Measurements from ENCODE around the gene GMDS.

Gene GMDS

DNA sequence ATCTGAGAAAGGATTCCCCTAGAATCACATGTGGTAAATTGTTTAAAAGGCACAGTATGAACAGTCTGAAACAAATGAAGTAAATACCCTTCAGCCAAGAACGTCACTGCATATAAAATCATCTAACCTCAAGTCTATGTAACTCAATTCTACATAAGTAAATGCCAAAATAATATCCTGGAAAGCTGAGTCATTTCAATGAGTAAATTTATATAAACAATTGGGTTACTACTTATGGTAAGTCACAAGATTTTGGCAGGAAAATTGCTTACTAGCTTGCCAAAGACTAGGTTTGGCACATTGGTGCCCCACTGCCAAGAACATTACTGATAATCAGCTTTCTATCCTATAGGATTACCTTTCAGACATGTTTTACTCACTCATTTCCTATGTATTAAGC is 8.4 kb downstream of the GMDS start:
- DNase-seq = no peak

DNA sequence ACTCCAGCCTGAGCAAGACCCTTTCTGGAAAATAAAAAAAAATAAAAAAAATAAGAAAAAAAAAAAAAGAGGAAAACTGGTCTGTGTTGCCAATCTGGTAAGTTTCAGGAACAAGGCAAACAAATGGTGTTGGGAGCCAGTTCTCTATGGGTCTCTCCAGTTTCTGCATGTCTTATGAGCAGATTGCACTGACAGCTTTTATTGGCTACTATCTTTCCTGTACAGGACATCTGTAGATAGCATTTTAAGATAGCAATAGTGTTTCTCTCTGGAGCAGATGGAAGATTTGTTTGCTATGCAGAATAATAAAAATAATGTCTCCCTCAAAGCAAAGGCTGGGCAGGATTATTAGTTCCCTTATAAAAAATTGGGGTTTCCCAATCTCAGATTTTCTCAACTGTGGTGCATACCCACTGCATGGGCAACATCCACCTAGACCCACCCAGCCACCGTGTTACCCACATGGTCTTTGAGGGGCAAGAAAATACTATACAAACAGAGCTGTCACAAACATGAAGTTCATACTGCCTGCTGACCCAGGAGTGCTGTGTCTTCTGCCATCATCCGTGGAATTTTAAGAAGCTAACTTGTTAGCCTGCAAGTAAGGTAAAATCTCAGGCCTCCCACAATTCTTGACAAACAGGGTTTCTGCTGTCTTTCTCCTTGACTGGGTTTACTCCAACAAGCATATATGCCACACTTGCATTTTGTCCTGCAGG is 9.5 kb downstream of the GMDS start:
- no peak for DNase-seq

DNA sequence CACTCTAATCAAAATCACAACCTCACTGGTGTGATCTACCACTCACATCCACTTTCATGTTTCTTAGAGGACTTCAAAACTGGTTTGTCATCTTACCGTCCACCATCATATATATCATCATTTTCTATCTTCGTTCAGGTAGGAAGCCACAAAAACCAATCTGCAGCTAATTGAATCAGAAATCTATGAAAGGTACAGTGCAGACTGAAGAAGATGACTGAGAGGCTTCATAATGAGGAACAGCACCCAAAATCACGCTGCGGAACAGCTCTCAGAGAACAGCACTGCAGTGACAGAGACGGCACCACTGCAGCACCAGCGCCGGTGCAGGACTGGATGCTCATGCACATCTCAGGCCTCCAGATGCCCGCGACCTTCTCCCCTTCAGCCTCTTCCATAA is 13.0 kb downstream of the GMDS start:
- DNase-seq = no peak

GRCh38 chr6:2231438-2231837 is 14.0 kb downstream of the GMDS start:
- no peak for DNase-seq

GRCh38 chr6:2230659-2231277 is 14.6 kb downstream of the GMDS start:
- DNase-seq = no peak

- DNase-seq = no peak
Observed at GRCh38 chr6:2229742-2230141, 15.7 kb downstream of the GMDS start.

GRCh38 chr6:2229039-2229438 is 16.4 kb downstream of the GMDS start:
- DNase-seq = no peak

GRCh38 chr6:2228392-2228791 is 17.0 kb downstream of the GMDS start:
- DNase-seq = no peak

DNA sequence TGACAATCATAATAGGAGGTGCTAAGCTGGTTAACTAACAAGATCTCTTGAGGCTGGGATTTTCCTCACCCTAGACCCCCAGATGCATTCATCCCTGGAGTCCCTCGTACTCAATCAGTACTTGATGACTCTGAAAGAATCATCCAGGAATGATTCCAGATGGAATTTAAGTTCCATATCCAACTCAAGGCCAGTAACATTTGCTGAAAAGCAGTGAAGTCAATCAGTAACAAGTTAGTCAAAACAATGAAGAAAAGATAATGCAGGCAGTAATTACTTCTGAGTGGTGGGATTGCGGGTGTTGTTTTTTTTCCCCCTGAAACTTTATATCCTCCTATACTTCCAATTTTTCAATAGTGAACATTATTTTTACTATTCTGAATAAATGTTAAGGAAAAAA is 18.6 kb downstream of the GMDS start:
- DNase-seq = no peak

DNA sequence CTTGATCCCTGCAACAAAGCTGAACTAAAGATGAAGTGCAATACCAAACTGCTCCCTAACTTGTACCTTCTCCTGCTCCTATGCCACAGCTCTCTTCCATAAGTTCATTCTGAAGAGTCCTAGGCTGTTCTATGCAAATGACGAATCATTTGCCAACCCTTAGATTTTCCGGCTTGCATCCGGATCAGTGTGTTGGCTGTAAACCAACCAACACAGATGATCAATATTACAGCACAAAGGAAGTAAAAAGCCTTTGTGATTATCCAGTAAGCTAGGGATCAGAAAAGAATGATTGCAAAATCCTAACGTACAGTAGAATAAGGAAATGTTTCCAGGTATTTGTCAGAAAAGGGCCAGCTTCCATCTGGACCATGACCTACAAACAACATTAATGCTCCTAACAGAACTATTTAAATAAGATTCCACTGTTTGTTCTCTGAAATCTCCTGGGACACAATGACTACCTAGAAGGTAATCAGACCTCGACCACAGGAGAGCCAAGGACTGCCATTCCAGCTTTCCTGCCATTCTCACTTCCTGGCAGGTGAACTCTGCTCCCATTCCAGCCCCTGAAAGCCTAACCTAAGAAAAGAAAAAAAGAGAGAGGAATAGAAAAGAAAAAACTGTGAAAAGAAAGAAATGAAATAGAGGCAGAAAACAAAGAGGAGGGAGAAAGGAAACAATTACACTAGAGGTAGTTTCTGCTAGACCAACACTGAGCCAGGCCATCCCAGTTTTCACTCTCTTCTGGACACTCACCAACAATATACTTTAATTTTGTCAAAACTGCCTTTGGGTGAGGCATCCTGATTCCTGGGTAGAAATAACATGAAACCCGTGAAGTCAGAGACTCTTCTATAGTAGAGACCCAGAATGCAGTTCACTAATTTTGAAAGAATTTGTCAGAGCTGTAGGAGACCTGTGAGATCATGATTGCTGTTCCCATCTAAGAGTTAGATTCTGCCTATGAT is 19.7 kb downstream of the GMDS start:
- no peak for DNase-seq

GRCh38 chr6:2224847-2225382 is 20.5 kb downstream of the GMDS start:
- DNase-seq = no peak

- DNase-seq = no peak
Observed at GRCh38 chr6:2222275-2222842, 23.0 kb downstream of the GMDS start.

DNA sequence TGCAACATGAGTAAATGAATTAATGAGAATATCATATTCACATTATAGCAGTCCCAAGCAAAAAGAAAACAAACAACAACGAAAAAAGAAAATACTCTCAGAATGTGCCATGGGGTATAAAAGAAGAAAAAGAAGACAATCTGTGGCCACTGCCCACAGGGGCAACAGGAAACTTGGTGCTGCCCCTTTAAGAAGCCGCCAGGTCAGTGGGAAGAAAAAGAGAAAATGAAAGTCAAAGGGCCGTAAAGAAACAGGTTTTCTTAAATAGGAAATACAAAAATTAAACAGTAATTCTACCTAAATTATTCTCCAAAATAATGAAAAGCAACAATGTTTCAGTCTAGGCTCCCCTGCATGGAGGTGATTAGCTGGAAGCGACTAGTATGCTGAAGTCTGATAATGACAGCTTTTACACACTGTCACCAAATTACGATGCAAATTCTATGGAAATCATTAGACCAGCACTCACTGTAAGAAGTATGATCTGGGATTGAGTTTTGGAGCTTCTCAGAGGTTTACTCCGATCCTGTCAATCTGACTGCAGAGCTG is 23.6 kb downstream of the GMDS start:
- no peak for DNase-seq

DNA sequence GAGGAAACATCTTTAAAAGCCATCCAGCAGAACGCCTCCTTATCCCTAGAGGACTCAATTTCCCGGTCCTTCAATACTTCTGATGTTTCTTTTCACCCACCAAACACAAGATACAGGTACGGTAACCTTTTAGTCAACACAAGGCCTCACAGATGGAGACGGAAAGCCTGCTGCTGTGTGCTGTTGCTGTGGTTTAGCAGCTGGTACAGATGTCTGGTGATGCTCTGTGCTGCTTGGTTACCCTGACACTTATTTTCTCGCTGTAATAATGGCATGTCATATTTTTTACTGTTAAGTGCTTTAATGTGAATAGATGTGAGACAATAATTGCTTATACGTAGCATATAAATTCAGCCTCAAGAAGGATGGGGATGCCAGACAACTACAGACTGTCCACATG is 25.3 kb downstream of the GMDS start:
- DNase-seq = no peak

GRCh38 chr6:2218866-2219265 is 26.5 kb downstream of the GMDS start:
- DNase-seq = no peak

- no peak for DNase-seq
Observed at GRCh38 chr6:2216794-2217383, 28.5 kb downstream of the GMDS start.

DNA sequence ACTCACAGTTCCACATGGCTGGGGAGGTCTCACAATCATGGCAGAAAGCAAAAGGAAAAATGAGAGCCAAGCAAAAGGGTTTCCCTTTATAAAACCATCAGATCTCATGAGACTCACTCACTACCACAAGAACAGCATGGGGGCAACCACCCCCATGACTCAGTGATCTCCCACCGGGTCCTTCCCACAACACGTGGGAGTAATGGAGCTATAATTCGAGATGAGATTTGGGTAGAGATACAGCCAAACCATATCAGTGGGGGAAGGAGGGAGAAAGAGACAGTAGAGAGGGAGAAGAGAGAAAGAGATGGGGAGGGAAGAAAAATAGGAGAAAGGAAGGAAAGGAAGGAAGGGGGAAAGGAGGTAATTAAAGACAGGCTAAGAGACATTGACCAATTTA is 30.1 kb downstream of the GMDS start:
- no peak for DNase-seq

DNA sequence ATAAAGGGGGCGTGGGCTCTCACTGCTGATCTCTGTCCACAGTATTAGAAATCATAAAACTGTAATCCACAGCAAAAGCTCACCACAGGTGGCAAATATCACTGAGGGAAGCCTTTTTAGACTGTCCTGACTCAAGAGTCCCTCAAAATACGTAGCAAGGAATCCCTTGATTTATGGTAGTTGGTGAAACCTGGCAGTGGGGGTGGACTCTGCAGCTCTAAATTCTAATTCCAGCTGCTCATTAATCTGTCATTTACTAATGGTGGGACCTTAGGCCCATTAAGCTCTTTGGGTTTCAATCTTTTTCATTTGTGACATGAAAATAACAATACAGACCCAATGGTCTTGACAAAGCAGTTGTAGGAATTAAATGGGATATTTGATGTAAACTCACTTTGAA is 32.3 kb downstream of the GMDS start:
- DNase-seq = no peak

DNA sequence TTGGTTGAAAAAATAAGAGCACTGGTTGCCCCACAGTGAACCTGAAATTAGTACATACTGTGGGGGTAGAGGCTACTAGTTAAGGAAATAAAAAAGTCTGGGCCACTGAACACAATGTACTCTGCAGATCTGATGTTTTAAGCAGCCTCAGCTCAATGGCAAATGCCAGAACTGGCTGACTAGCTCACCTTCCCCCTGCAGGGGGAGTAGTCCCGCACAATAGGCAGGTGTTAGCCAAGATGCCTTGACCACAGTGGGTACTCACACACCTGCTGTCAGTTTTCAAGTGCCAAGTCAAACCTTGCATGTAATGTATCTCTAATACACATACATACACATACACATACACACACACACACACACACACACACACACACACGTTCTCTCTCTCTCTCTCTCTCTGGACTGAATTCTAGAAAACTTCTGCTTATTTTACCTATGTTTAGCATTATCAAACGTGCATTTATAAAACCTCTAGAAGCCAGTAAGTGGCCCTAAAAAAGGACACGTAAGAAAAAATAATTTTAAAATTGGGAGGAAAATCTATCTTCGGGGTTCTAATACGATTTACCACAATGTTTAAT is 36.1 kb downstream of the GMDS start:
- no peak for DNase-seq

- DNase-seq = no peak
Observed at GRCh38 chr6:2208468-2208867, 36.9 kb downstream of the GMDS start.

GRCh38 chr6:2205396-2205795 is 40.0 kb downstream of the GMDS start:
- DNase-seq = no peak

GRCh38 chr6:2204272-2204671 is 41.1 kb downstream of the GMDS start:
- no peak for DNase-seq

Data from SIG-M5 (cell line).